GM21723 (cell line): ENCODE data around the gene SEZ6L2.
A peak's percentile ranks its signal among the peaks of the same experiment; 100 is the strongest.
"Not testable (repeated sequence)": the region's sequence is repeated elsewhere in the genome, so short reads cannot be mapped to it uniquely, and the experiment has no call there.

Experiments
- ATAC-seq: cut with Tn5 transposase; IDR thresholded peaks from one replicate; pipeline ENCODE4 v1.9.1; 2021; ENCODE audit warnings: mild to moderate bottlenecking, moderate library complexity; ENCODE audit not compliant: unreplicated experiment

Gene SEZ6L2

DNA sequence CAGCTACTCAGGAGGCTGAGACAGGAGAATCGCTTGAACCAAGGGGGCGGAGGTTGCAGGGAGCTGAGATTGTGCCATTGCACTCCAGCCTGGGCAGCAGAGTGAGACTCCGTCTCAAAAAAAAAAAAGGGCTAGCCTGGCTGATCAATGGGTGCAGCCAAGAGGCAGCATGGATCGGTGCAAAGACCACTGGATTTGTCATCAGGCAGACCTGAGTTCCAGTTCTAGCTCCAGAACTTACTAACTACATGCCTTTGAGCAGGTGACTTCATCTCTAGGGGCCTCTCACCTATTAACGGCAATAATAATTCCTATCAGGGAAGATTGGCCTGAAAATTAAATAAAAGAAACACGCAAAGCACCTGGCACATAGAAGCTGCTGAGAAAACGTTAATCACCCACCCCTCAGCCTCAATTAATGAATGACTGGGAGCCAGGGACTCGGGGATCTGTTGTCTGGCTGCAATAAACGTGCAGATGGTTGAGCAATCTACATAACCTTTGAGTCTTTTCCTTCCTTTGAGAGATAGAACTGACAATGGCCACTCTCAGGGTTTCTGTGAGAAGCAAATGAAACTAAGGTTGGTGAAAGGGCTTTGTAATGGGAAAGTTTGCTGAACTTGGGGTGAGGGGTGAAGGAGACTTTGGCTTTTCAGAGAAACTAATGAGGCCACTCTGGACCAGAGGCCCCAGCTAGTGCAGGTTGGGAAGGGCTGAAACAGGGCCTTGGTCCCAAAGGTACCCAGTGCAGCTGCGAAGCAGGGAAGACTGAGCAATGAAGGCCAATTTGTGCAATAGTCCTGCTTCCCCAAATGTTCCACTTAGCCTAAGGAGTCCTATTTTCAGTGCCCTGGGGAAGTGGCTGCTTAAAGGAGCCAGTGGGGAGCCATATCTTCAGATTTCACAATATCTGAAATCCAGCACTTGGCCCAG is 7.6 kb downstream of the SEZ6L2 start:
- ATAC-seq: no peak

DNA sequence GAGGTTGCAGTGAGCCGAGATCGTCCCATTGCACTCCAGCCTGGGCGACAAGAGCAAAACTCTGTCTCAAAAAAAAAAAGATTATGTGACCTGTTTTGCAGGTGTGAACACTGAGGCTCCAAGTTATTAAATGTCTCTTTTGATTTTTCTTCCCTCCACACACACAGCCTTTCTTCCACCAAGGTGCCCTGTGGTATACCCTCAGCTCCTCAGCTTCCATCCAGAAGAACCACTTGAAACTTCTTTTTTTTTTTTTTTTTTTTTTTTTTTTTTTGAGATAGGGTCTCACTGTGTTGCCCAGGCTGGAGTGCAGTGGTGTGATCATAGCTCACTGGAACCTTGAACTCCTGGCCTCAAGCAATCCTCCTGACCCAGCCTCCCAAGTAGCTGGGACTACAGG is 10.0 kb downstream of the SEZ6L2 start:
- not testable (repeated sequence) for ATAC-seq

DNA sequence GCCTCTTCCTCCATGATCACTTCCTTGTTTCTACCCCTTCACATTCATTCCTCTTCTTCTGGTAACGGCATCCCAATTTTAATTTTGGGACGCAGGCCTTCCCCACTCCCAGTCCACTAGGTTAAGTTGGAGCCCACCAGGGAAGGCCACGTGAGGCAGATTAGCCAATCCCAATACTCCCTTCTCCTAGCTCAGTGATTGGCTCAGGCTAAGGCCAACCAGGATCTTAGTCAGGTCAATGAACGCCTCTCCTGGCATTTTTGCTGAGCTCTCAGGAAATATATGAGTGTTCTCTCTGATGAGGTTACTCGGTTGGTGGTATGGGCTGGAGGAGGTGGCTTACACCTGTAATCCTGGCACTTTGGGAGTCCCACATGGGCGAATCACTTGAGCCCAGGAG is 15.4 kb downstream of the SEZ6L2 start:
- ATAC-seq: no peak

DNA sequence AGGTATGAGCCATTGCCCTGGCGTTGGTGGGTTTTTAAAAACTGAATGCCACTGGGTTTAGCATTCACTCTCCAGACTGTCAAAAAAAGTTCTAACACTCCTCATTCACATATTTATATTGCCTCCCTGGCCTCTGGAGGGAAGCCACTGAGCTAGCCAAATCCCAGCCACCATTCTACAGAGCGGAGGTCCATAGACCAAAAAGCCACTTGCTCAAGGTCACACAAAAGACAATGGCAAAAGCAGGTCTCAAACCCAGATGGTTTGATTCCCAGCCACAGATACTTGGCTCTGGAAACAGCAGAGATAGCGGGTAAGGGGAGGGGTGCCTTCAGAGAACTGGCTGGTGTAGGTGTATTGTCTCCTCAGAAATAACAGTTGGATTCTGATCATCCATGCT is 18.3 kb downstream of the SEZ6L2 start:
- no peak for ATAC-seq

DNA sequence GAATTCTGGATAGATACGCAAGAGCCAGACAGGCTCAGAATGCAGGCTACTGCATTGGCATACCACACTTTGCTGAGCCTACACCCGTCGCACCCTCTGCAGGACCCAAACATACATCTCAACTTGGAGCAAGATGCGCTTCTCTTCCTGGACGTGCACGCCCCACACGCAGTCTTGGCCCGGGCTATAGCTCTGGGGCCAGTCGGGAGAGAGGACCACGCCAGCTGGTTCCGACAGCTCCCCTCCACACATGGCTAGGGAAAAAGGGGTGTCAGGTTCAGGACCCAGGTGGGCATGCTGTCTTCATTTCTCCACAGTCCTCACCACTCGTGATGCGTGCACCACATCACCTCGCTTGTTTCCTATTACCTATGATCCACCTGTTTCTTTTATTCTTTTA is 21.2 kb downstream of the SEZ6L2 start:
- no peak for ATAC-seq

DNA sequence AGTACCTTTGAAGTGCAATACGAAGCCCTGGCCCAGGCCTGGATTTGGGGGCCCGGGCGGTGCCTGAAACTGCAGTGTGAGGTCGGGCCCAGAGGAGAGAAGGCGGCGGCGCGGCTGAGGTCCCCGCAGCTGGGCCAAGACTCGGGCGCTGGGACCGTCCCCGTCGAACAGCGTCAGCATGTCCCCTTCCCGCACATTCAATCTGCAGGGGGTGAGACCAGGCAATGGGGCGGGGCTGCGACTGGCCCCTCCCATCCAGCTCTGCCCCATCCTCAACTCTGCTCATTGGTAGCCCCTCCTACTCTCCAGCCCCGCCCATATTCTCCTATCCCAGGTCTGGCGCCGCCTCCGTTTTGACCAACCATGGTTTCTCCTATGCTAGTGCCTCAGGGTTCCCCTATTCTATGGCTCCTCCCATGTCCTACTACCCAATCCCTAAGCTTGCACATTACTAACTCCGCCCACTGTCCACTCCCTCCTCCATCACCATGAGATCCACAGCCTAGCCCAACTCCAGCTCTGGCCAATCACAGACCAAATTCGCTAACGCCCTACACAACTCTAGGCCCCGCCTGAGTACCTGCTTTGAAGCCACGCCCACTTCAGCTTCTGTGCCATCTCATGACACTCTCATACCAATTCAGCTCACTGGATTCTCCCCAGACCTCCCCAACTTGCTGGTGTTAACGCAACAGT is 21.9 kb downstream of the SEZ6L2 start:
- peak; percentile 46 for ATAC-seq

DNA sequence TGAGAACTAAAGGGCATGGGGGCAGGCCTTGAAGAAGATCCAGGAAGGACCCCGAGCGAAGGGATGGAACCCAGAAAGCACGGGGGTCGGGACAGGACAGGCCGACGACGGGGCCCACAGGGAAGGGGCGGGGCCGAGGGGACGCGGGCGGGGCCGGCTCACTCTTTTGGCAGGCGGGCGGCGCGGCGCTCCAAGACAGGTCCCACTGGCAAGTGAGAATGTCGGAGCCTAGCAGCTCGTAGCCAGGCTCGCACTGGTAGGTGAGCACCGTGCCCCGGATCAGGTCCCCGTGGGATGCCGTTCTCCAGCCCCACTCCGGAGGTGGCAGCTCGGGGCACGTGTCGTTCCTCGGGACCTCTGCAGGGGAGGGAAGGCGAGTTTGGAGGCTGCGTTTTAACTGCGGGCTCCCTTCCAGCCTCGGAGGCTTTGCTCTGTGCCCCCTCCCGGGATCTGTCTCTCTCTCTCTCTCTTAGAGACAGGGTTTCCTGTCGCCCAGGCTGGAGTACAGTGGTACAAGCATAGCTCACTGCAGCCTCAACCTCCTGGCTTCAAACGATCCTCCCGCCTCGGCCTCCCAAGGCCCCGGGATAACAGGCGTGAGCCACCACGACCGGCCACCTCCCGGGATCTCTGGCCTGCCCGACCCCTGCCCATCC is 22.6 kb downstream of the SEZ6L2 start:
- no peak for ATAC-seq

DNA sequence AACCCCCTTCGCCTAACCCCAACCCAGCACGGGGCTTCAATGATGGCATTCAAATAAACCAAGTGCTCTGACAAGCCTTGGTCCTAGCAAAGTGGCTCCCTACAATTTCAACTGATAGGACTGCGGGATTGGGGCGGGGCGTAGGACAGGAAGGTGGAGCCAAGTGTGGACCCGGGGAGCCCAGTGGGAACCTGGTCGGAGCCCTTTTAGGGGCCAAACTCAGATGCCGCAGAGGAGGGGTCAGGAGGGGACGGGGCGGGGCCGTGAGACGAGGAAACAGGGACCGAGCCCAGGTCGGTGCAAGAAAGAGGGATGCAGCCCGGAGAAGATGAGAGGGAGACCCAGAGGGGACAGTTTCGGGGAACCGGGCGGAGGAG is 23.1 kb downstream of the SEZ6L2 start:
- no peak for ATAC-seq

DNA sequence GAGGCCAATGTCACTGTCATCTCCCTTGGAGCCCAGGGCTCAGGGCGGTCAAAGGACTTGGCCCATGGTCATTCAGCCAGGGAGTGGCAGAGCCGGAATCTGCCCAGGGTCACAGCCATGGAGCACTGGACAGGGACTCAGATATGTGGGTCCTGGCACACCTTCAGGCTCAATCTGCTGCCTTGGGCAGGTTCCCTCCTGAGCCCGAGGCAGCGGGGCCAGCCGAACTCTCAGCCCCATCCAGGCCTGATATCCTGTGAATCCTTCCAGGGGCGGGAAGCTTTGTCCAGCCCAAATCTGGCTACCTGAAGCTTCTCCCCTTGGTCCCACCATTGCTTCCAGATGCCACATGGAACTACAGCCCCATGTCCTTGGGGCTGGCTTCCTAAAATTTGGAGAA is 24.1 kb downstream of the SEZ6L2 start:
- ATAC-seq: no peak

DNA sequence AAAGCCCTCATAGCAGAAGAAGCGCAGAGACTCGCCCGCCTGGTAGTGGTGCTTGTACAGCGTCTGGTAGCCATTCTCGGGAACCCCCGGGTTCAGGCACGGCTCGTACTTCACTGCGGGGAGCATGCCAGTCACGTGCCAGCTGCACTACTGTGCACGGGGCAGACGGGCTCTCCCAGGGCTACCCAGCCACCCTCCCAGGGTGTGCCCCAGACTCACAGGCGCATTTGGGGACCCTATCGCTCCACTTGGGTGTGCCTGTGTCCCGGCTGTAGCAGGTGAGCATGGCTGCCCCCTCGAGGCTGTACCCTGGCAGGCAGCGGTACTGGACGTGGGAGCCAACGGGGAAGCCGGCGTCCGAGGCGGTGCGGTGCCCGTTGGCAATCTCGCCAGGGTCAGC is 26.0 kb downstream of the SEZ6L2 start:
- no peak for ATAC-seq

DNA sequence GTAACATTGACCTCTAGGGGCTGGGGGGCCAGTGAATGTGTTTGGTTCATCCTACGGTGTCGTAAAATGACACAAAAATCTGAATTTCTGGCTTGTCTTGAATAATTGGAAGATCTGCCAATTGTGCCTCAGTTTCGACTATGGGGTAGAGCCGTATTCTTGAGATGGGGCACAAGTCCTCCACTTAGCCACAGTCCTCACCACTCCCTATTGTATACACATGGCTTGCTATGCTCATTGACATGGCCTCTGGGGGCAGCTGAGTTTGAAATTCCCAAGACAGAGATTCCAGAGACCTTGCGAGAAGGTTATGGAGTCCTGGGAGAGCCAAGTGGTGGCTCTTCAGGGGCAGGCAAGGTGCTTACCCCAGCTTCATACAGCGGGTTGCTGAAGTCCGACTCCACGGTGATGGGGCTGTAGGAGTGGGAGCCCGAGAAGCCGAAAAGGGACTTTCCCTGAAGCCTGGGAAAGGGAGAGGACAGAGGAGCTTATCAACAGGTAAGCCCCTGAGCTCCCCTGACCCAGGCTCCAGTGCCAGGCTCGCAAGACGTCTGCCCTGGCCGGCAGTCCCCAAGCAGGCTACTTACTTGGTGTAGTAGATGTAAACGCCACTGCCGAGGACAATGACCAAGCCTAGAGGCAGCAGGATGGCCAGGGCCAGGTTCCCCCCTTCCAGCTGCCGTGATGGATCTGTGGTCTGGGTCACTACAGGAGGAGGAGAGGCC is 27.4 kb downstream of the SEZ6L2 start:
- no peak for ATAC-seq

DNA sequence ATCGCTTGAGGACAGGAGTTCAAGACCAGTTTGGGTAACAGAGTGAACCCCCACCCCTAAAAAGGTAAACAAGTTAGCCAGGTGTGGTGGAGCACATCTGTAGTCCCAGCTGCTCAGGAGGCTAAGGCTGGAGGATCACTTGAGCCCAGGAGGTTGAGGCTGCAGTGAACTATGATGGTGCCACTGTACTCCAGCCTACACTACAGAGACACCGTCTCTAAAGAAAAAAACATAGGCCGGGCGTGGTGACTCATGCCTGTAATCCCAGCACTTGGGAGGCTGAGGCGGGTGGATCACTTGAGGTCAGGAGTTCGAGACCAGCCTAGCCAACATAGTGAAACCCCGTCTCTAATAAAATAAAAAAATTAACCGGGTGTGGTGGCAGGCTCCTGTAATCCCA is 30.3 kb downstream of the SEZ6L2 start:
- not testable (repeated sequence) for ATAC-seq

DNA sequence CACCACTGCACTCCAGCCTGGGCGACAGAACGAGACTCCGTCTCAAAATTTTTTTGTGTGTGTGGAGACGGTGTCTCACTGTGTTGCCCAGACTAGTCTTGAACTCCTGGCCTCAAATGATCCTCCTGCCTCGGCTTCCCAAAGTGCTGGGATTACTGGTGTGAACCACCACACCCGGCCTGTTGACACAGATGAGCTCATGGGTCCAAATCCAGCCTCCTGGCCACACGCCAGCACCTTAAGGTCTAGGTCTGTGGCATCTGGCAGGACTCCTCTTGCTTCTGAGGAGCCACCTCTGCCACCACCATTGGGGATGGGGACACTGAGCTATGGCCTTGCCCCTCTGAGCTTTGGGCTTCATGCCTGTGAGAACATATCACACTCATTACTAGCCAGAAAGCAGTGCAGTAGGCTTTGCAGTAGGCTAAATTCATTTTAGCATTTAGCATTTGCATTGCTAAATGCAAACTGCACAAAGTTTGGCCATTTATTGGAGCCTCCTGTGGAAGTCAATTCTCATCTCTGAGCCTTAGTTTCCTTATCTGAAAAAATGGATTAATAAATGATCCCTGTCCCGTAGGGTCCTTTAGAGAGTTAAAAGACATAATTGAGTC is 30.8 kb downstream of the SEZ6L2 start:
- no peak for ATAC-seq

DNA sequence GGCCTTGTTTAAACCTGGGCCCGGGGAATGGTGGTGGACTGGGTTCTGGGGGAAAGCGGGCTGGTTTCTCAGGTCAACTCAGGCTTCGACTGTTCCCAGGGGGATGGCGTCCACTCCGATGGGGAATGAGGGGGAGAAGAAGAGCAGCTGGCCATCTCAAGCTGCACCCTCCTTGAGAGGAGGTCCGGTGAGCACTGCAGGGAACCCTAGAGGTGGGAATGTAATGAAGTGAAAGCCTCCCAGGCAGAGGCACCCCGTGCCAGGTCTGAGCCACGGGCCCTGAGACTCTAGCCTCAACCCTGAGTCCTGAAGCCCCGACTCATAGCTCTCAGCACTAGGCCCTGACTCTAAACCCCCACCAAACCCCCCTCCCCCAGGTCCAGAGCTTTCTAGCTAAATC is 35.1 kb downstream of the SEZ6L2 start:
- no peak for ATAC-seq

DNA sequence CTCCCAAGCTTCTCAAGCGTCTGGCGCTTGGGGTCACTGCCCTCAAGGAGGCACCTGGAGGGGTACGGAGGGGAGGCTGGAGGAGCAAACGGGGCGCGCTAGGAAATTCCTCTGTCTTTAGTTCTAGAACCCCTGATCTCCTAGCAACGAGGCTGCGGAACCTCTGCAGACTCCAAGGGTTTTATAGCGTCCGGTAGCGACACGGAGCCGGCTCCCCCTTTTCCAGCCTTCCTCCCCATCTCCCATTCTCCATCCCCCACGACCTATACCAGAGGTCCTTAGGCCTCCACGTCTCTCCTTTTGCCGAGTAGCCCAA is 35.7 kb downstream of the SEZ6L2 start:
- no peak for ATAC-seq

DNA sequence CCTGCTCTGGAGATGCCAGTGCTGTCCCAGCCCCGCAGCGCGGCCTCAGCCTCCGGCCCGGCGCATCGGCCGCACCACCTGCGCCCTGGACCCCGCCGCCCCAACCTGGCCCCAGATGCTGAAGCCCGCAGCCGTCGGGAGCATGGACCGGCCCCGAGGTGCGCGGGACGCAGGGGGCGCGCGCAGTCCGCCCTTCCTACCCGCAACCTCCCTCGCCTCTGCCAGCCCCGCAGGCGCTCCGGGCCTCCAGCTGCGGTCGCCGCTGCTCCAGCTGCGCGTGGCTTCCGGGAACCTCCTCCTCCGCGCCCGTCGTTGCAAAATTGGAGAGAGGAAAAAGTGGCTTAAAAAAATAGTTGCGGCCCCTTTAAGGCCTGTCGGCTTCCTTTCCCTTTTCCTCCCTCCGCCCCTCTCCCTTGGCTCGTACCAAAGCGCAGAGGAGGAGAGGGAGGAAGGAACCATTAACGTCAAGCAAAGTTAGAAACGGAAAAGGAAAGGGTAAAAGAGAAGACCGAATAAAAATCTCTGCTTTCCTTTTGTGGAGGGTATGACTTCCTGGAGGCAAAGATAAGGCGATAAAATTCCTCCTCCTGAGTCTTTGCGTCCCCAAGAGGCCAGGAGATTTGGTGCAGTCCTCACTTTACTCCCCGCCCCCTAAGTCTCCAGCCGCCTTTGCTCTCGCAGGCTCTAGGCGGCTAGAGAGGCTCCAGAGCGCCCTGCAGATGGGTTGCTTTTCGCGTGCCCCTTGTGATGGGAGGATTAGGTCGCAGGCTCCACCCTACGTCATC is 36.3 kb downstream of the SEZ6L2 start, which contains the start of gene CDIPT:
Gene CDIPT (minus strand): TSS at position 343 of the 785 bp plus-strand sequence. CDS start 369 bp downstream, outside the sequence.
- peak; percentile 90 for ATAC-seq

DNA sequence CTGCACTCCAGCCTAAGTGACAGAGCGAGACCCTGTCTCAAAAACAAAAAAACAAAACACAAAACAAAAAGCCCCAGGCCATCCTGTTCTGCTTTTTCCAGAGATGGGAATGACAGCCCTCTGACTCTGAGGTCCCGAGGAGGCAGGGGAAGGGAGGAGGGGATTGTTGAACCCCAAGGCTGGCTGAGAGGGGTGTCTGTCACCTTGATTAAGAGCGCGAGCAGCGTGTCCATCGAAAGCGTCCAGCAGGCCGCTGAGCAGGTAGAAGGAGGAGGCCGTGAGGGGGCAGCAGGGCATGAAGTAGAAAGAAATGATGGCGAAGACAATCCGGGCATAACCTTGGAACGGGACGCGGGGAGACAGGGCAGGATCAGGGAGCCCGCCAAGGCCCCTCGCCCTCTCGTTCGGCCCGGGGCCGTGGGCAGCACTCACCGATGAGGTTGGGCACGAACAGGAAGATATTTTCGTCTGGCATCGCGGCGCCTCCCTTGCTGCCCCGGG is 36.9 kb downstream of the SEZ6L2 start:
- peak; percentile 15 for ATAC-seq

DNA sequence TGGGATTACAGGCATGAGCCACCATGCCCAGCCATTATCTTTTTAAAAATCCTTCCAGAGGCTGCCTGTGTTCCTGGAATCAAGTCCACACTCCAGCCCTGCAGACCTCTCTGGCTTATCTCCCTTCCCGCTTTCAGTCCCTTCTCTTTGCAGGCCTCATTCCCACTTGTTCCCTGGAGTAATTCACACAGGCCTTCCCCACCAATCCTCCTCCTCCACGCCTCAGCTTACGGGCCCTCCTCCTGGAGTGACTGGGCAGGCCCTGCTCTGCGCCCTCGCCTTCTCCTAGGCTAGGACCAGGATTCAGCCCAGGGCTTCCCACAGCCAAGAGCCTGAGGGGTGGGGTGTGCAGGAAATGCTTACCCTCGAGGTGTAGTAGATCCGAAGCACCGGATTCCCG is 39.1 kb downstream of the SEZ6L2 start:
- no peak for ATAC-seq

DNA sequence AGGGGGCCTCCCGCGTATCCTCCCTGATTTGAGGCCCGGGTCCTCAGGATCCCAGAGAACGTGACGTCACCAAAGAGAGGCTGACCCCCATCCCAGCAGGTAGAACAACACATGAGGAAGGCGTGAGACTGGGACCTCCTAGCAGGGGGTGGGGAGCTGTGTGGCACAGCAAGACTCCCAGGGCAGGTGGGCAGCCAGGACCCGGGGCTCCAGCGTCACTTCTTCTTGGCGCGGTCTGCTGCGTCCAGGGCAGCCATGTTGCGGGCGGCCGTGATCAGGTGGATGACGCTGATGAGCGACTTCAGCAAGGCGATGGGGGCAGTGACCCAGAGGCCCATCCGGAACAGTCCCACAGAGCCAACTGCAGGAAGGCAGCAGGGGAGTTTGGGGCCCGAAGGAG is 40.4 kb downstream of the SEZ6L2 start:
- ATAC-seq: no peak
